ENCODE data around the gene USH2A.

- TF ChIP-seq CTCF (IDR thresholded peaks at IDR 0.05) (no peak), EP300 (IDR thresholded peaks at IDR 0.05) (no peak)
These were observed 533.4 kb downstream of the USH2A start for GRCh38 chr1:215889871-215890270.
